GM18951 (cell line): ENCODE results near the gene MGLL.

Experiments
- POLR2A ChIP-seq: IDR thresholded peaks from 4 replicates; pipeline ENCODE4 v1.6.1; 2011; ENCODE audit warnings: mild to moderate bottlenecking; ENCODE audit not compliant: insufficient read length, insufficient read depth; ENCODE audit errors: extremely low read depth
- in situ Hi-C: fragments of 300-500 bp; cut with MboI; formaldehyde crosslinking; loops from one replicate; pipeline ENCODE4 v1.12.0; 2022; ENCODE audit warnings: low sequenced_read_pairs, mixed read lengths, inconsistent platforms; ENCODE audit not compliant: unreplicated experiment

Gene MGLL

GRCh38 chr3:127768346-127769008 is 53.8 kb downstream of the MGLL start:
- TF ChIP-seq POLR2A = no peak
- in situ Hi-C loops = no loop called here

DNA sequence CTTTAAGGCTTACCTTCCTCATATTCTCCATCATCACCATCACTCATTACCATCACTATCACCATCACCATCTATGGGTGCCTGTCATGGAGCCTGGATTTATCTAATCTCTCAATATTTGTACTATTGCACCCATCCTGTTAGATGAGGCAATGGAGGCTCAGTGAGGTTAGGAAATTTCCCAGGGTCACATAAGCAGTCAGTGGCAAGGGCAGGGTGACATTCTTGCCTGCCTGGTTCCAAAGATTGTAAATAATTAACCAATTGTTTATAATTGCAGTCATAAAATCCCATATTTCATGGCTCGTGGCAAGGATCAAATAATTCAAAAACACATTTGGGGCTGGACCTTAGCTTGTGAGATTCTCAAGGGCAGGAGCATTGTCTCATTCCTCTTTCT is 55.2 kb downstream of the MGLL start:
- TF ChIP-seq POLR2A = no peak
- in situ Hi-C loops = no loop called here

- in situ Hi-C loops = no loop called here
These were observed 56.6 kb downstream of the MGLL start for GRCh38 chr3:127765735-127766134.

DNA sequence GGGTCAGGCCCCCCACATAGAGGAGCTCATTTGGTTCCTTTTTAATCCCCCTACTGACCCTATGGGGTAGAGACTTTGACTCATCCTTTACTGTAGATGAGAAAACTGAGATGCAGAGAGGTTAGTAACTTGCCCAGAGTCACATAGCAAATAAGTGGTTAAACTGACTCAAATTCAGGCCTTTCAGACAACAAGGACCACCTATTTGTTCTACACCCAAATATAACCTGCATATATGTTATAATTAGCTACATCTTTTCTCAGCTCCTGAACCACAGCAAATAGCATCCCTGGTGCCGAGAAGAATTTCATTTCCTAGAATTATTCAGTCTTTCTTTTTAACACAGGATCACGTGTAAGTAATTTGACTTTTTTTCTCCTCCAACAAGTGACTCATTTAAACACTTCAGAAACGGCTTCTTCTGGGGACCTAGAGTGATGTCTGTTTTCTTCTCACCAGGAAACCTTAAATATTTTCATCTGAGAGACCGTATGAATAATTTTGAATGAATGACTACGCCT is 57.4 kb downstream of the MGLL start:
- no peak for TF ChIP-seq POLR2A
- in situ Hi-C loops = no loop called here

More at GRCh38 chr3:127765735-127766134, 56.6 kb downstream of the MGLL start:
- no peak for TF ChIP-seq POLR2A

- TF ChIP-seq POLR2A = no peak
- in situ Hi-C loops = no loop called here
These were observed 58.0 kb downstream of the MGLL start for GRCh38 chr3:127764301-127764700.

- no peak for TF ChIP-seq POLR2A
- in situ Hi-C loops = no loop called here
These were observed 58.5 kb downstream of the MGLL start for GRCh38 chr3:127763816-127764215.

DNA sequence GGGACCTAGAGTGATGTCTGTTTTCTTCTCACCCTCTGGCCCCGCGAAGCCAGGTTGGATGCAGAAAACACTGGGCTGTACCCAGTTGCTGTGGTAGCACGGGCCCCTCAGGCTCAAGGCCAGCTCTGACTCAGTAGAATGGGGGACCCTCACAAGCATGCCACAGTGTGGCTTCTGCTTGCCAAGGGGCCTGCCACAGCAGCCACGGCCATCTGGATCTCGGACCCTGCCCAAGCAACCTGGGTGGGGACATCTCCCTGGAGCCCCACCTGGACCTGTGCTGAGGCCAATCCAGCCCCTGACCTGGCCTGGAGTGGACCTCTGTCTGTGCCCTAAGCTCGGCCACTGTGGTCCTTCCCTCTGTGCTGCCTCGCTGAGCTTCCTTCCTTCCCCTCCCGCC is 59.0 kb downstream of the MGLL start:
- TF ChIP-seq POLR2A = no peak
- in situ Hi-C loops = no loop called here

GRCh38 chr3:127762787-127763105 is 59.6 kb downstream of the MGLL start:
- no peak for TF ChIP-seq POLR2A
- in situ Hi-C loops = no loop called here

DNA sequence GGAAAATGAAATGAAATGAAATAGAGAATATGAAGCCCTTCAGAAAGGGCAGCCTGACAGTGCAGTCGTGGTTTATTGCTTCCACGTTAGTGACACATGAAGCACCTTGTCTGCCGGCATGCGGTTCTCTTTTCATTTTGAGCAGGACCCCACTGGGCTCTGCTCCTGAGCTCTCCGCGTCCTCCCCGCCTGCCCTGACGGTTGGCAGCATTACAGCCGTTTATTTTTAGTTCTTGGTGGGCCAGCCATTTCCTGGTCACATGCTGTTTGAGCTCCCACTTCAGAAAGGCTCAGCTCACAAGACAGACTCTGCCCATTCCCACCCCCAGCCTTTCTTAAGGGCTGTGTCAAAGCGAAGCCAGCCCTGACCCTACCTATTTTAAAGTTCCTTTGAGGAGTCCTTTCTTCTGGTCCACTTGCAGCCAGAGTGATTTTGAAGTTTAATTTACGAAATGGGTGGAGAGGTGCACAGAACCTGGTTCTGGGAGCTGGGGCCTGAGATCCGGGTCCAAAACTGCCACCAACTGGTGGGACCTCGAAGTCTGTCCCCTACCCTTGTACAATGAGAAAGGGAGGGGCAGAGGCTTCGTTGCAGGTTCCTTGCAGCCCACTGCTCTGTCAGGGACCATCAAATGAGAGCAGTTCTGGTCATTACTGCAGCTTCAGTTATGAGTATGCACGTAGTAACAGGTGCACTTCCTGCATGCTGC is 60.1 kb downstream of the MGLL start:
- in situ Hi-C loops = no loop called here
- TF ChIP-seq POLR2A = peak; percentile 37

DNA sequence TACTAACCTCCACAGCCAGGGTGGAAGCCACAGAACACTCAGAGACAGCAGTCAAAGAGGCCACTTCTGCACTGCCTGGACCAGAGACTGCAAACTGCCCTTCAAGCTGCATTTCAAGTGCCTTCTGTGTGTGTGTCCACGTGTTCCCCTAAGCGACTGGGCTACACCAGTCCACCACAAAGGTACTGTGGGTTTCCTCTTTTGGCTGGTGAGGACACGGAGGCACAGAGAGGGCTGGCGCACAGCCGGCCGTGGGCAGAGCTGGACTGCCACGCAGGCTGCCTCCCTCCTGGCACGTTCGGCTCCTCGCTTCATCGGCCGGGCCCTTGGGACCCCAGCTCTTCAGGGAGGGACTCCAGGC is 60.9 kb downstream of the MGLL start:
- TF ChIP-seq POLR2A = peak; percentile 24
- in situ Hi-C loops = no loop called here

DNA sequence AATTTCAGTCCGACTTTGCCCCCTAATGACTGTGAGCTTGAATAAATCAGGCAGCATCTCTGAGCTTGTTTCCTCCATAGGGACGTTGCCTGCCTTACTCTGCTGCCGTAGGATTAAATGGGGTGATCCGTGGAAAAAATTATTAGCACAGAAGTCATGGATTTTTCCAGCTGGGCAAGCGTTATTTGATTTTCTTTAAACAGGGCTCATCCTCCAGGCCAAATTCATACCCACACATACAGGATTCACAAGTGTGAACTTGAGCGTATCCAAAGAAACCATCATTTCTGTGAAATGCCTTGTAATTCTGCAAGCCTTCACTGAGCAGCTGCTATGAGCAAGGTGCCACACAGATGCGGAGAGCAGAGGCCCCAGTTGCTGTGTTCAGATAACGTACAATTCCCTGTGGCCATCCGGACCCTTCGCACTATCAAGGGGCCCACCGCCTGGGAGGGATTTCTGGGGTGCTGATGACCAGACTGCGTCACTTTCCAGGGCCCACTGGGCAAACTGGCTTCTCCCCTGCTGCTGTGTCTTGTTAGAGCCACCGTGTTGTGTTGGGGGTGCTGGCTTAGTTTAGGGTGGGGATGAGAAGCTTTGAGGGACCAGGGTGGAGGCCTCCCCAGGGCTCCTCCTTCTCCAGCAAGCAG is 61.4 kb downstream of the MGLL start:
- in situ Hi-C loops = no loop called here
- TF ChIP-seq POLR2A = no peak

- in situ Hi-C loops = no loop called here
- no peak for TF ChIP-seq POLR2A
These were observed 62.0 kb downstream of the MGLL start for GRCh38 chr3:127760361-127760760.

- no peak for TF ChIP-seq POLR2A
- in situ Hi-C loops = no loop called here
These were observed 62.5 kb downstream of the MGLL start for GRCh38 chr3:127759826-127760225.

DNA sequence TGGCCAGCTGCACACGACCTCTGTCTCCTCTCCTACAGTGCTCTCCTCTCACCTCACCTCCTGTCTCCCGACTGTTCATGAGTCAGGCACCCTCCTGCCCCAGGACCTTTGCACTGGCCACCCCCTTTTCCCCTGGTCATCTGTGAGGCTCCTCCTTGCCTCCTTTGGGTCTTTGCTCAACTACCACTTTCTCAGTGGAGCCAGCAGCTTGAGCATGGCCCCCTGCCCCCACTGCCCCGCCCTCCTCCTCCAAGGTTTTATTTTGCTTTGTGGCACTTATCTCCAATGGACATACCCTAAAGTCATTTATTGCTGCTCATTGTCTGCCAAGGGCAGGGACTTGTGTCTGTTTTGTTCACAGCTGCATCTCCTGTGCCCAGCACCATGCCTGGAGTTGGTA is 64.3 kb downstream of the MGLL start:
- in situ Hi-C loops = no loop called here
- no peak for TF ChIP-seq POLR2A
